Measurements from ENCODE around the gene SAMD4B. TPM values are rescaled to one million over a fixed set of nuclear protein-coding genes. Genes with fewer than 3 reads are reported as not detected.
A peak's percentile ranks its signal among the peaks of the same experiment; 100 is the strongest.

Gene SAMD4B
- total RNA-seq, 2 experiments from 2014 or later, result 65.0 to 66.9 TPM

DNA sequence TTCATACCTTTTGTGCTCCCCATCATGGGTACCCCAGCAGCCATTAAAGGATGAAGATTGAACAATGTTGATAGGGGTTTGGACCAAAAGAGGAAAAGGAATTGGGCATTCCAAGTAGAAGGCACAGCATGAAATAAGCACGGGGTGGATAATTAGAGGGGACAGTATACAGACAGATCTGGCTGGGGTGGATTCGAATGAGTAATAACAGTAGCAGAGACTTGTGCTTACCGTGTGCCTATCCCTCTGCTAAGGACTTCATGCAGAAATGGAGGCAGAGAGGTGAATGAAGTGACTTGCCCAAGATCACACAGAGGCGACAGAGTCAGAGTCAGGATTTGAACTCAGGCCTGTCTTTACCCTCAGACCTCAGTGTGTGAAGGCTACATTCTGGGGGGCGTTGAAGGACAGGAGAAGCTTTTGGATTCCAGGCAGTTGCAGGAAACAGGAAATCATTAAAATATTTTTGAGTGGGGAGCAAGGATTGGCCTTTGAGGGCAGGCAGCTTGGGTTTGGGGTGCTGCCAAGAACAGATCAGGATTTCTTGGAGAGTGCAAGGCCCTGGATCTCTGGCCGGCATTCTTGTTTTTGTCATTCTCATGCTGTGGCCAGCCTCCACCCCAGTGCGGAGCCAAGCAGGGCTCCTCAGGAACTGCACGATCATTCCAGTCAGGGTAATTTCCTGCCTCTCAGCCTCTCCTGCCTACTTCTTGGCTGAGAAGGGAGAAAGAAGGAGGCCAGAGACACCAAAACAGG is 30.0 kb downstream of the SAMD4B start:
- H3K9me3 Mint-ChIP-seq, result no peaks in the 10 kb centered on the region
- intact Hi-C loops (cut with DNase I, micrococcal nuclease), result no loop called here
- DNase-seq (no peak), ATAC-seq (ENCODE audit: poor library complexity) (no peak)
- H3K36me3 Mint-ChIP-seq (ENCODE audit: low read depth), result peaks cover 77% of the 10 kb centered on the region
- ChIA-PET CTCF (no interaction called here), POLR2A (no interaction called here)
- H3K4me3 Mint-ChIP-seq, result no peak overlapping the region
- no peaks in the 10 kb centered on the region for H3K4me1 ChIP-seq (ENCODE audit: insufficient read depth, low read length)
- no peak overlapping the region for H3K27ac ChIP-seq (ENCODE audit: low read depth in 1 of 2, low read length in 2 of 2)
- no peaks in the 10 kb centered on the region for H3K27me3 Mint-ChIP-seq
- no peaks in the 10 kb centered on the region for H3K4me1 Mint-ChIP-seq (ENCODE audit: low read depth)
- H3K27me3 ChIP-seq (ENCODE audit: control insufficient read depth in 1 of 2, insufficient read depth in 2 of 2, low read length in 2 of 2), result no peaks in the 10 kb centered on the region
- H3K36me3 ChIP-seq (ENCODE audit: insufficient read depth, low read length), result peaks cover 75% of the 10 kb centered on the region
- TF ChIP-seq, protein P1, sequence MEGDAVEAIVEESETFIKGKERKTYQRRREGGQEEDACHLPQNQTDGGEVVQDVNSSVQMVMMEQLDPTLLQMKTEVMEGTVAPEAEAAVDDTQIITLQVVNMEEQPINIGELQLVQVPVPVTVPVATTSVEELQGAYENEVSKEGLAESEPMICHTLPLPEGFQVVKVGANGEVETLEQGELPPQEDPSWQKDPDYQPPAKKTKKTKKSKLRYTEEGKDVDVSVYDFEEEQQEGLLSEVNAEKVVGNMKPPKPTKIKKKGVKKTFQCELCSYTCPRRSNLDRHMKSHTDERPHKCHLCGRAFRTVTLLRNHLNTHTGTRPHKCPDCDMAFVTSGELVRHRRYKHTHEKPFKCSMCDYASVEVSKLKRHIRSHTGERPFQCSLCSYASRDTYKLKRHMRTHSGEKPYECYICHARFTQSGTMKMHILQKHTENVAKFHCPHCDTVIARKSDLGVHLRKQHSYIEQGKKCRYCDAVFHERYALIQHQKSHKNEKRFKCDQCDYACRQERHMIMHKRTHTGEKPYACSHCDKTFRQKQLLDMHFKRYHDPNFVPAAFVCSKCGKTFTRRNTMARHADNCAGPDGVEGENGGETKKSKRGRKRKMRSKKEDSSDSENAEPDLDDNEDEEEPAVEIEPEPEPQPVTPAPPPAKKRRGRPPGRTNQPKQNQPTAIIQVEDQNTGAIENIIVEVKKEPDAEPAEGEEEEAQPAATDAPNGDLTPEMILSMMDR (IDR thresholded peaks at IDR 0.05), result no peak
- H3K4me3 ChIP-seq (ENCODE audit: low read length), result no peak overlapping the region
- H3K27ac Mint-ChIP-seq, result no peak overlapping the region
- no peaks in the 10 kb centered on the region for H3K9me3 ChIP-seq (ENCODE audit: control insufficient read depth in 1 of 2, insufficient read depth in 1 of 2, low read length in 2 of 2)

DNA sequence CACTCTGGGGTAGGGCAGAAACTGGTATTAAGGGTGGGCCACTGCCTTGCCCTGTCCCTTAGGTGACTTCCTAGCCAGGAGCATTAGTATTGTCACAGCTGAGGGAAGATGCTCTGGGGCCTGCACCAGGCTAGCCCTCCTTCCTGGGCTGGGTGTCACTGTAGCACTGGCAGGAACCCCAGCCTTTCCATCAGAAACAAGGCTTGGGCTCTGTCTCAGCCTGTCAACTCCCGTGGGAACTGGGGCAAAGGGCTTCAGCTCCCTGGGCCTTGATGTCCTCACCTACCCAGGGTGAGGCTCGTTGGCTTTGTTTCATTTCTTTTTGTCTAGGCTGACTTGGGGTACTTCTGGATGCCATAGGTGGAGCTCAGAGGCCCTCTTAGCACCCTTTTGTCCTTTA is 30.7 kb downstream of the SAMD4B start:
- H3K27ac ChIP-seq (ENCODE audit: low read depth in 1 of 2, low read length in 2 of 2), result peak overlapping the region in 1 of 2 donors; percentile 2
- no peaks in the 10 kb centered on the region for H3K9me3 ChIP-seq (ENCODE audit: control insufficient read depth in 1 of 2, insufficient read depth in 1 of 2, low read length in 2 of 2)
- Mint-ChIP-seq H3K4me3 (no peak overlapping the region), H3K36me3 (ENCODE audit: low read depth) (peaks cover 82% of the 10 kb centered on the region), H3K27ac (no peak overlapping the region), H3K4me1 (ENCODE audit: low read depth) (no peaks in the 10 kb centered on the region), H3K27me3 (no peaks in the 10 kb centered on the region), H3K9me3 (no peaks in the 10 kb centered on the region)
- ChIA-PET POLR2A (no interaction called here), CTCF (no interaction called here)
- no peaks in the 10 kb centered on the region for H3K4me1 ChIP-seq (ENCODE audit: insufficient read depth, low read length)
- intact Hi-C loops (cut with DNase I, micrococcal nuclease), result no loop called here
- peaks cover 82% of the 10 kb centered on the region for H3K36me3 ChIP-seq (ENCODE audit: insufficient read depth, low read length)
- DNase-seq, result no peak
- H3K27me3 ChIP-seq (ENCODE audit: control insufficient read depth in 1 of 2, insufficient read depth in 2 of 2, low read length in 2 of 2), result no peaks in the 10 kb centered on the region
- no peak overlapping the region for H3K4me3 ChIP-seq (ENCODE audit: low read length)
- ATAC-seq (ENCODE audit: poor library complexity), result no peak
- TF ChIP-seq, protein P1 (IDR thresholded peaks at IDR 0.05), result no peak

DNA sequence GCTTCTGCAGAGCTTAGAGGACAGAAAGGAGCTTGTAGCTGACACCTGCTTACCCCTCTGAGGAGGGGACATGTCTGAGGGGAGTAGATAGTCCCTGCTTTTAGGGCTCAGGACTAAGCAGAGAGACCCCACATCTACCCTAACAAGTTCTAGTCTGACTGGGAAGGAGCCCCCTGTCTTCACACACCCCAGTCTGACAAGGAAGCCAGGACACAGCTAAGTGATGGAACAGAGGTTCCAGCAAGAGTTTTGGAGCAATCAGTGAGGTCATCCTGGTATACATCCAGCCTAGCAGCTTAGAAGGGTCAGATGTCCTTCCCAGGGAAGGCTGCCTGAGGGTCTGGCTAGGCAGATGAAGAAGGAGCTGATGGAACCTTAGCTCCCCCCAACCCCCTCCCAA is 33.7 kb downstream of the SAMD4B start:
- no peaks in the 10 kb centered on the region for H3K9me3 Mint-ChIP-seq
- Histone ChIP-seq H3K36me3 (ENCODE audit: insufficient read depth, low read length) (peaks cover 79% of the 10 kb centered on the region), H3K4me3 (ENCODE audit: low read length) (no peak overlapping the region), H3K27me3 (ENCODE audit: control insufficient read depth in 1 of 2, insufficient read depth in 2 of 2, low read length in 2 of 2) (no peaks in the 10 kb centered on the region), H3K27ac (ENCODE audit: low read depth in 1 of 2, low read length in 2 of 2) (no peak overlapping the region), H3K9me3 (ENCODE audit: control insufficient read depth in 1 of 2, insufficient read depth in 1 of 2, low read length in 2 of 2) (no peaks in the 10 kb centered on the region), H3K4me1 (ENCODE audit: insufficient read depth, low read length) (no peaks in the 10 kb centered on the region)
- H3K4me1 Mint-ChIP-seq (ENCODE audit: low read depth), result no peaks in the 10 kb centered on the region
- no peak overlapping the region for H3K27ac Mint-ChIP-seq
- no peak overlapping the region for H3K4me3 Mint-ChIP-seq
- ChIA-PET POLR2A (no interaction called here), CTCF (no interaction called here)
- intact Hi-C loops (cut with DNase I, micrococcal nuclease), result no loop called here
- no peak for DNase-seq
- TF ChIP-seq, protein P1 (IDR thresholded peaks at IDR 0.05), result no peak
- no peaks in the 10 kb centered on the region for H3K27me3 Mint-ChIP-seq
- H3K36me3 Mint-ChIP-seq (ENCODE audit: low read depth), result peaks cover 84% of the 10 kb centered on the region
- ATAC-seq (ENCODE audit: poor library complexity), result no peak
